Stimulated activated CD4-positive, alpha-beta T cell treated with anti-CD3 and anti-CD28 coated beads, Interleukin-2, amount 100 ng/mL, for 4 hours (primary cell): ENCODE measurements around the gene CLDN9.

Experiments
- DNase-seq: peaks from one replicate; pipeline ENCODE4 v3.0.0-alpha.2; 2020; ENCODE audit warnings: low read depth

Gene CLDN9

GRCh38 chr16:3019594-3020246 lies 7.0 kb downstream of the CLDN9 start:
- no peak for DNase-seq

- DNase-seq, result no peak
Measured at GRCh38 chr16:3020247-3020603, 7.5 kb downstream of the CLDN9 start, which contains the start of gene TNFRSF12A. Gene TNFRSF12A (plus strand): TSS chr16:3020368. CDS start chr16:3020398, 30 bp downstream.

GRCh38 chr16:3020604-3021448 lies 8.1 kb downstream of the CLDN9 start:
- peak; percentile 62 for DNase-seq

- DNase-seq, result peak; percentile 84
Measured at GRCh38 chr16:3021449-3022207, 8.9 kb downstream of the CLDN9 start.

GRCh38 chr16:3022208-3022683 lies 9.5 kb downstream of the CLDN9 start:
- DNase-seq, result peak; percentile 91

- DNase-seq, result no peak
Measured at GRCh38 chr16:3022684-3023414, 10.1 kb downstream of the CLDN9 start.

- no peak for DNase-seq
Measured at GRCh38 chr16:3023415-3023668, 10.6 kb downstream of the CLDN9 start.

- DNase-seq, result peak; percentile 95
Measured at GRCh38 chr16:3023669-3024478, 11.2 kb downstream of the CLDN9 start, which contains the start of the genes HCFC1R1 and THOC6. Gene HCFC1R1 (minus strand): TSS chr16:3023942. CDS start chr16:3023941, 1 bp downstream. Gene THOC6 (plus strand): TSS chr16:3024035. CDS start chr16:3024327, 292 bp downstream.

GRCh38 chr16:3025032-3026002 lies 12.6 kb downstream of the CLDN9 start:
- DNase-seq, result no peak

- DNase-seq, result no peak
Measured at GRCh38 chr16:3026003-3026378, 13.3 kb downstream of the CLDN9 start.

GRCh38 chr16:3026609-3027488 lies 14.1 kb downstream of the CLDN9 start:
- DNase-seq, result no peak

GRCh38 chr16:3027489-3027795 lies 14.7 kb downstream of the CLDN9 start:
- DNase-seq, result no peak

- DNase-seq, result peak; percentile 82
Measured at GRCh38 chr16:3027983-3028715, 15.4 kb downstream of the CLDN9 start.

- DNase-seq, result no peak
Measured at GRCh38 chr16:3028716-3029319, 16.1 kb downstream of the CLDN9 start.

- DNase-seq, result no peak
Measured at GRCh38 chr16:3029491-3030221, 16.9 kb downstream of the CLDN9 start.

GRCh38 chr16:3030222-3031212 lies 17.8 kb downstream of the CLDN9 start:
- DNase-seq, result no peak
